Esophagus (tissue), 2 donors: ENCODE measurements around the gene PAK1. TPM values are rescaled to one million over a fixed set of nuclear protein-coding genes. Genes with fewer than 3 reads are reported as not detected.

Source experiments
- H3K27ac ChIP-seq, 2 donors: one replicate each; pipeline ENCODE4 v1.5.1; 2013; ENCODE audit warnings: low read depth in 2 of 2, mild to moderate bottlenecking in 2 of 2, inconsistent platforms in 1 of 2, low read length in 1 of 2, moderate library complexity in 1 of 2
- H3K27me3 ChIP-seq, 2 donors: one replicate each; pipeline ENCODE4 v1.6.1; 2013; ENCODE audit warnings: low read length in 2 of 2, control low read depth in 1 of 2, mild to moderate bottlenecking in 1 of 2; ENCODE audit not compliant: insufficient read depth in 2 of 2, control insufficient read depth in 1 of 2
- H3K36me3 ChIP-seq, 2 donors: one replicate each; pipeline ENCODE4 v1.6.1; 2013; ENCODE audit warnings: low read length in 1 of 2; ENCODE audit not compliant: control insufficient read depth in 2 of 2, insufficient read depth in 2 of 2
- H3K4me1 ChIP-seq, 2 donors: one replicate each; pipeline ENCODE4 v1.6.1; 2013; ENCODE audit warnings: low read length in 1 of 2; ENCODE audit not compliant: control insufficient read depth in 2 of 2, insufficient read depth in 2 of 2
- H3K4me3 ChIP-seq, 2 donors: one replicate each; pipeline ENCODE4 v1.5.1; 2013; ENCODE audit warnings: low read length in 2 of 2, mild to moderate bottlenecking in 2 of 2, low read depth in 1 of 2, moderate library complexity in 1 of 2
- H3K9me3 ChIP-seq, 2 donors: one replicate each; pipeline ENCODE4 v1.6.1; 2013; ENCODE audit warnings: mild to moderate bottlenecking in 2 of 2, low read depth in 1 of 2, low read length in 1 of 2, moderate library complexity in 1 of 2; ENCODE audit not compliant: control insufficient read depth in 2 of 2, insufficient read depth in 1 of 2
- WGBS, 2 donors: extraction: QIAGEN DNeasy Blood & Tissue Kit; methylation state at CpG; one replicate each; pipeline ENCODE4 v1.1.7; 2013; 5-methylcytosine and 5-hydroxymethylcytosine counted together
- polyA plus RNA-seq, 2 donors: library from polyadenylated mRNA; stranded (reverse); fragments of 200-250 nt; gene quantifications; one replicate each; pipeline ENCODE4 v1.2.3, GENCODE V29; 2013
- donor health status: healthy with polysubstance abuse.
- donor health status: Bipolar disorder and iron deficiency.

The PAK1 gene
- polyA plus RNA-seq, 2 donors = 10.3 to 16.3 TPM

DNA sequence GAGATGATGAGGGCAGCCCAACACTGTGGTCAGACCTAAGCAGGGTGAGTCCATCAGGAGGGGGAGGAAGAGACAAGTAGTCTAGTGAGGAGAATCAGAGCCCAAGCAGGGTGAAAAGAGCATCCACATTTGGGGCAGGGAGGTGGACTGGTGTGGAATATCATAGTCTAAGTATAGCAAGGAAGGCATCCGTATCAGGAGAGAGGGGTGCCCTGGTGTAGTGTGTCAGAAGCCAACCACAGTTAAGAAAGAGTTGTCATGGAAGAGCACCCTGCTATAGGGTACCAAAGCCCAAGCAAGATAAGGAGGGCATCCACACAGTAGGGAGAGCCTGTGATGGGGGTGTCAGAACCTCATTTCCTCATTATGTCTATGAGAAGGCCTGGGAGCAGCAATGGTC, 45.3 kb downstream of the PAK1 start:
- 96 to 100% methylated on average over 1 of the region's 1 CpG for WGBS, 2 donors

DNA sequence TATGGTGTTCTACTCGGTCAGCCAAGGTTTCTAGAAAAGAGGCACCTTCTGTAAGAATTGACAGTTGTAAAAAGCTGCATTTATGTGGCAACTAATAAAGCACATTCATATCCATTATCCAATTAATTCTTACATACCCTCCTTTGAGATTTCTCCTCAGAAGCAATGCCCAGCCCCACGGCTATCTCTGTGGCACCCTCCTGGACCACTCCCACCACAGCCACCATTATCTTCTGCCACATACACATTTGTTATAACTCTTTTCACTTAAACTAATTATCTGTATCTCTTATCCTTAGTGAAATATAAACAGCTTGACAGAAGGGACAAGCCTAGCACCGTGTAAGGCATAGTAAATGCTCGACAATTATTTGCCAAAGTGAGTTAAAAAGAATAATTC, 48.5 kb downstream of the PAK1 start:
- Histone ChIP-seq H3K27ac (no peak overlapping the region), H3K4me1 (no peaks in the 10 kb centered on the region), H3K9me3 (no peaks in the 10 kb centered on the region), H3K27me3 (no peaks in the 10 kb centered on the region), H3K4me3 (no peak overlapping the region), H3K36me3 (no peaks in the 10 kb centered on the region)
- WGBS, 2 donors = 89 to 91% methylated on average over 4 of the region's 4 CpGs

More for the DNA sequence above, 45.3 kb downstream of the PAK1 start:
- Histone ChIP-seq H3K36me3 (no peaks in the 10 kb centered on the region), H3K9me3 (no peaks in the 10 kb centered on the region), H3K27me3 (no peaks in the 10 kb centered on the region), H3K4me3 (no peak overlapping the region), H3K27ac (no peak overlapping the region), H3K4me1 (no peaks in the 10 kb centered on the region)

DNA sequence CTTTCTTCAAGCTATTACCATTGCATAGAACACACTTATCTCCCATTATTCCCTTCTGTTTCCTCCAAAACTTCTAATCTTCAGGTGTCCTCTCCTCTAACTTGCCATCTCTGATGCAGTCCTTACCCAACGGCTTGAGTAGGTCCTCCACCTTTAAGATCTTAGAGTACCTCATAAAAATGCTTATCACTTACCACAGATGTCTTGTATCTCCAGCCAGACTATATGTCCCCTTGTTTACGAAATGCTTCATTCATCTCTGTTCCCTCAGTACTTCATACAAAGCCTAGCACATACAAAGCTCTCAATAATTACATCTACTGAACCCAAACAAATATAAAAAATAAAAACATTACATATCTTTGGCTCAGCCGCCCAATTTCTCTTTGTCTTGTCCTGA, 49.2 kb downstream of the PAK1 start:
- H3K27ac ChIP-seq = no peak overlapping the region
- H3K27me3 ChIP-seq = no peaks in the 10 kb centered on the region
- no peaks in the 10 kb centered on the region for H3K36me3 ChIP-seq
- no peaks in the 10 kb centered on the region for H3K4me1 ChIP-seq
- no peaks in the 10 kb centered on the region for H3K9me3 ChIP-seq
- 82 to 89% methylated on average over 3 of the region's 3 CpGs for WGBS, 2 donors
- H3K4me3 ChIP-seq = no peak overlapping the region

DNA sequence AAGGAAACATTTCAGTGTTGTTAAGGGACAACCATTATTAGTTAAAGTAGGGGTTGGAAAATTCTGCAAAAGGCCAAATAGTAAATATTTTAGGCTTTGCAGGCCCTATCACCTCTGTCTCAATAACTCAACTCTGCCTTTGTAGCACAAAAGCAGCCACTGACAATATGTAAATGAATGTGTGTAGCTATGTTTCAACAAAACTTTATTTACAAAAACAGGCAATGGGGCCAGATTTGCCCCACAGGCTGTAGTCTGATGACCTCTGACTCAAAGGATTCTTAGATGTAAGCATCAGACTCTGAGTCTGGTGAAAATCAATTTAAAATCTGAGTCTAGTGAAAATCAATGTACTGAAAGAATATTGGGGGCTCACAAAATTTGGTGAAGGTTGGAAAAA, 50.3 kb downstream of the PAK1 start:
- Histone ChIP-seq H3K27me3 (no peaks in the 10 kb centered on the region), H3K36me3 (no peaks in the 10 kb centered on the region), H3K27ac (no peak overlapping the region), H3K4me1 (no peaks in the 10 kb centered on the region), H3K4me3 (no peak overlapping the region), H3K9me3 (no peaks in the 10 kb centered on the region)

DNA sequence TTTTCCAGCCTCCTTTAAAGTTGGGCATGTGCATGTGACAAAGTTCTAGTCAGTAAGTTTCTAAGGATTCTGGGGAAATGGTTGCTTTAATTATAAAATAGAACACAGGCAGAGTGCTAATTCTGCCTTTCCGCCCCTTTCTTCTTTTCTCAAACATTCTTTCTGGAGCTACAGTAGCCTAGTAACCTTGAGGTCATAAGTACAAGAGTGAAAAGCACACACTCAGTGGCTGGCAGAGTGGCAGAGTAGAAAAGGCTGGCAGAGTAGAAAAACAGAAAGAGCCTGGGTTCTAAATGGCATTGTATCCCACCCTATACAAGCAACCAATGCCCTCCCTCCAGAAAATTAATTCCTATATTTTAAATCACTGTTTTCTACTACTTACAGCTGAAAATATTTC, 51.2 kb downstream of the PAK1 start:
- 83 to 92% methylated on average over 1 of the region's 1 CpG for whole genome bisulfite sequencing, 2 donors
- no peaks in the 10 kb centered on the region for H3K9me3 ChIP-seq
- H3K36me3 ChIP-seq = no peaks in the 10 kb centered on the region
- no peaks in the 10 kb centered on the region for H3K4me1 ChIP-seq
- no peak overlapping the region for H3K4me3 ChIP-seq
- no peaks in the 10 kb centered on the region for H3K27me3 ChIP-seq
- H3K27ac ChIP-seq = no peak overlapping the region

DNA sequence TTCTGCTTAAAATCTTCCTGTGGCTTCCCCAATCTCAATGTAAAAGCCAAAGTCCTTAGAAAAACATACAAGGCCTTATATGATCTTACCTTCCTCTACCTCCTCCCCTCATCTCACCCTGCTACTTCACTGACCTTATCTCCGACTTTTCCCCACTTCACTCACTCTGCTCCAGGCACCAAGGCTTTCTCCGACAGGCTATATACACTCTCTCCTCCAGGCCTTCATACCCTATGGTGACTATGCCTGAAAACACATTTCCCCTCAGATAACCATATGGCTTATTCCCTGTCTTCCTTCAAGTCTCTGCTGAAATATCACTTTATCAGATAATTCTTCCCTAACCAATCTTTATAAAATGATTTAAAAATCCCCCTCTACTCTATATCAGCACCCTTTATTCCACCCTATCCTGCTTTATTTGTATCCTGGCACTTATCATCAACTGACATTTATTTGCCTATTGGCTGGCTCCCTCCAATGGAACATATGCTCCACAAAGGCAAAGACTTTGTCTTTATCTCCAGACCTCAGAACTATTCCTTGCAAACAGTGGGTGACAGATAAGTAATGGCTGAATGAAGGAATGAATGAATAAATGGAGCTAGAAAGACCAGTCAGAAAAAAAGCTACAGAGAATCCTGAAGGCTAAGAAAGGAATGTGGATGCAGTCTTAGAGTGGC, 52.7 kb downstream of the PAK1 start:
- WGBS, 2 donors = 93 to 95% methylated on average over 2 of the region's 2 CpGs
- H3K4me1 ChIP-seq = no peaks in the 10 kb centered on the region
- H3K4me3 ChIP-seq = no peak overlapping the region
- H3K27me3 ChIP-seq = no peaks in the 10 kb centered on the region
- no peak overlapping the region for H3K27ac ChIP-seq
- H3K9me3 ChIP-seq = no peaks in the 10 kb centered on the region
- no peaks in the 10 kb centered on the region for H3K36me3 ChIP-seq

DNA sequence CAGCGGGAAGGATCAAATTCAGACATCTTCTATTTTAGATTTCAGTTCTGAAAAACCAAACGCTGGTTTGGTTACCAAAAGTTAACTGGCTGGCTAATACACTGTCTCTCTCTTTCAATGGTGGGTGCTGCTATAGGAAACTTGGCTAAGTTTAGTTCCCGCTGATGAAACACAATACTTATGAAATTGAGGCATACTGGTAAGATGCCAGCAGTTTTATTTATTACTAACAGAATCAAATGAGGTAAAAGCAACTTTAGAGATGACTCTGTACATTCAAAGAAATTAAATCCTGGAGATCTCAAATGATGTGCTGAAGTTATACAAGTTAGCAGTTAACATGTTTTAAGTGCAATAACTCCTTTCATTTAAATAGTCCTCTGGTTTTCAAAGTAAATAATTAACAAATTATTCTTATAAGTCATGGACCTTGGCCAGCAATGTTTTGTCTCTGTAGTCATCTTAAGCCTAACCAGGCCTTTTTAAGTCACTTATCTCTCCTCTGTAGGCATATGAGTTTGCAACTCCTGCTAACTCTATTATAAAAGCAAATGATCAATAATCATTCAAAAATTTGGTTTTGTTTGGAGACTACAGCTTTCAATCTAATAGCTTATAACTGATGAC, 54.8 kb downstream of the PAK1 start:
- Histone ChIP-seq H3K36me3 (no peaks in the 10 kb centered on the region), H3K4me3 (no peak overlapping the region), H3K27ac (no peak overlapping the region), H3K9me3 (no peaks in the 10 kb centered on the region), H3K4me1 (no peaks in the 10 kb centered on the region), H3K27me3 (no peaks in the 10 kb centered on the region)
- 67 to 74% methylated on average over 3 of the region's 3 CpGs for WGBS, 2 donors

DNA sequence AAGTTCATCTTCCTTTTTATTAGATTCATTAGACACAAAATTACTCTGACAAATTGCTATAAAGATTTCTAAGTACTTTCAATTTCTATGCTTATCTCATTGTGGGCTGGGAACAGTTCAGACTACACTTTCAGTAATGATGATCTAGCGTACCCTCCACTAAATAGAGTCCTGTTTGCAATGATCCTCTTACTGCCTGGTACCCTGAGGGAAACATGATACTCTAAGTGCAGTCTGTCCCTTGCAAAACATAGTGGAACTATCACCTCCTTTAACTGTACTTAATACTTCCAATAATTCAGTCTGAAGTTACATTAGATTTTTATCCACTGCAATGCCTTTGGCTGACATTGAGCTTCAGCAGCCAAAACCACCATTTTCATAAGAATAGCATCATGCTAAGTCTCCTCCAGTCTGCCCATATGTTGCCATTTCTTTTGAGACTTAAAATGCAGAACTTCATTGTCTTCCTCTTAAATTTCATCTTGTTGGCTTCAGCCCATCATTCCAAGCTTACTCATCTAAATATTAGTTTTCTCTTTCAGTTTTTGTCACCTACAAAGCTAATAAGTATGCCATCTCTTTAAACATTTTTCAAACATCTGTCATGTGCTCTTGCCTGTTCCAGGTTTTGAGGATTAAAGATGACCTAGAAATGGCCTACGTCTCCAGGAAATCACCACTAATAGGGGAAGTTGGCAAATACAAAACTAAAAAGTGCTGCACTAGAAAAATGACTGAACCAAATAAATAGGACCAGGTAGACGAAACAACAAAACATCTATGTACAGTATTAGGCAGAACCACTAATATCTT, 55.5 kb downstream of the PAK1 start:
- WGBS, 2 donors = 56% methylated on average over 3 of the region's 3 CpGs
- no peaks in the 10 kb centered on the region for H3K36me3 ChIP-seq
- H3K4me1 ChIP-seq = no peaks in the 10 kb centered on the region
- no peak overlapping the region for H3K27ac ChIP-seq
- no peak overlapping the region for H3K4me3 ChIP-seq
- H3K9me3 ChIP-seq = no peaks in the 10 kb centered on the region
- H3K27me3 ChIP-seq = no peaks in the 10 kb centered on the region

DNA sequence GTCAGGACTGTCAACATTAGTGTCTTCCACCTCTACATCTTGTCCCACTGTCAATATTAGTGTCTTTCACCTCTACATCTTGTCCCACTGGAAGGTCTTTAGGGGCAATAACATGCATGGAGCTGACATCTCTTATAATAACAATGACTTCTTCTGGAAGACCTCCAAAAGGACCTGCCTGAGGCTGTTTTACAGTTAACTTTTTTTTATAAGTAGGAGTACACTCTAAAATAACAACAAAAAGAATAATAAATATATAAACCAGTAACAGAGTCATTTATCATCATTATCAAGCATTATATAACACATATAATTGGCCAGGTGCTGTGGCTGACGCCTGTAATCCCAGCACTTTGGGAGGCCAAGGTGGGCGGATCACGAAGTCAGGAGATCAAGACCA, 57.5 kb downstream of the PAK1 start:
- no peak overlapping the region for H3K4me3 ChIP-seq
- 73 to 83% methylated on average over 3 of the region's 3 CpGs for WGBS, 2 donors
- no peaks in the 10 kb centered on the region for H3K9me3 ChIP-seq
- no peaks in the 10 kb centered on the region for H3K36me3 ChIP-seq
- H3K4me1 ChIP-seq = no peaks in the 10 kb centered on the region
- no peaks in the 10 kb centered on the region for H3K27me3 ChIP-seq
- no peak overlapping the region for H3K27ac ChIP-seq
